Loucy (cell line): ENCODE data around the gene OLFM1.

Experiments used
- H2AFZ ChIP-seq: fragments of 200-600 bp; sonication (generic); 2 replicates; pipeline ENCODE4 v1.6.0; 2016; ENCODE audit warnings: antibody characterized with exemption, mild to moderate bottlenecking, low read length, moderate library complexity
- H3F3A ChIP-seq: fragments of 200-600 bp; 2 replicates; pipeline ENCODE4 v1.6.0; 2016; ENCODE audit warnings: antibody characterized with exemption, low read depth, mild to moderate bottlenecking
- H3K27me3 ChIP-seq: fragments of 200-600 bp; sonication (generic); 2 replicates; pipeline ENCODE4 v1.6.1; 2014; ENCODE audit warnings: low read length, mild to moderate bottlenecking; ENCODE audit not compliant: insufficient read depth, poor library complexity, severe bottlenecking
- H3K36me3 ChIP-seq: fragments of 200-600 bp; sonication (generic); 2 replicates; pipeline ENCODE4 v1.6.1; 2016; ENCODE audit warnings: low read length; ENCODE audit not compliant: insufficient read depth
- H3K4me1 ChIP-seq: fragments of 200-600 bp; sonication (generic); 2 replicates; pipeline ENCODE4 v1.5.1; 2014; ENCODE audit warnings: low read length, mild to moderate bottlenecking; ENCODE audit not compliant: insufficient read depth, poor library complexity, severe bottlenecking
- H3K4me2 ChIP-seq: fragments of 200-600 bp; sonication (generic); 2 replicates; pipeline ENCODE4 v1.6.0; 2014; ENCODE audit warnings: antibody characterized with exemption, low read length, low read depth, mild to moderate bottlenecking; ENCODE audit not compliant: poor library complexity, severe bottlenecking
- H3K4me3 ChIP-seq: fragments of 200-600 bp; sonication (generic); 2 replicates; pipeline ENCODE4 v1.5.1; 2014; ENCODE audit warnings: low read length, mild to moderate bottlenecking, mixed read lengths; ENCODE audit not compliant: poor library complexity, severe bottlenecking
- H3K79me2 ChIP-seq: fragments of 200-600 bp; sonication (generic); 2 replicates; pipeline ENCODE4 v1.6.1; 2014; ENCODE audit warnings: low read length; ENCODE audit not compliant: insufficient read depth
- H3K9ac ChIP-seq: fragments of 200-600 bp; sonication (generic); 2 replicates; pipeline ENCODE4 v1.6.0; 2014; ENCODE audit warnings: mild to moderate bottlenecking, low read depth, low read length, moderate library complexity; ENCODE audit not compliant: poor library complexity, severe bottlenecking
- H3K9me2 ChIP-seq: fragments of 200-600 bp; sonication (generic); replicated peaks from 2 replicates; pipeline ENCODE4 v1.6.1; 2016; ENCODE audit warnings: low read depth, low read length, mixed read lengths
- H3K9me3 ChIP-seq: fragments of 200-600 bp; sonication (generic); 2 replicates; pipeline ENCODE4 v1.6.1; 2014; ENCODE audit warnings: mild to moderate bottlenecking, antibody characterized with exemption, low read length, low read depth; ENCODE audit not compliant: insufficient read depth
- H4K20me1 ChIP-seq: fragments of 200-600 bp; sonication (generic); 2 replicates; pipeline ENCODE4 v1.6.0; 2014; ENCODE audit warnings: antibody characterized with exemption, low read length, mild to moderate bottlenecking; ENCODE audit not compliant: insufficient read depth, poor library complexity, severe bottlenecking
- EZH2phosphoT487 ChIP-seq: fragments of 200-600 bp; IDR thresholded peaks from 2 replicates; pipeline ENCODE4 v1.6.1; 2018; ENCODE audit warnings: antibody characterized with exemption, mild to moderate bottlenecking, moderate library complexity, borderline replicate concordance
- TF ChIP-seq, protein P1 (sequence below): fragments of 200-600 bp; sonication (generic); conservative IDR thresholded peaks from 2 replicates; pipeline ENCODE4 v1.5.1; 2014; ENCODE audit warnings: mild to moderate bottlenecking, antibody characterized with exemption, low read length

OLFM1 gene

DNA sequence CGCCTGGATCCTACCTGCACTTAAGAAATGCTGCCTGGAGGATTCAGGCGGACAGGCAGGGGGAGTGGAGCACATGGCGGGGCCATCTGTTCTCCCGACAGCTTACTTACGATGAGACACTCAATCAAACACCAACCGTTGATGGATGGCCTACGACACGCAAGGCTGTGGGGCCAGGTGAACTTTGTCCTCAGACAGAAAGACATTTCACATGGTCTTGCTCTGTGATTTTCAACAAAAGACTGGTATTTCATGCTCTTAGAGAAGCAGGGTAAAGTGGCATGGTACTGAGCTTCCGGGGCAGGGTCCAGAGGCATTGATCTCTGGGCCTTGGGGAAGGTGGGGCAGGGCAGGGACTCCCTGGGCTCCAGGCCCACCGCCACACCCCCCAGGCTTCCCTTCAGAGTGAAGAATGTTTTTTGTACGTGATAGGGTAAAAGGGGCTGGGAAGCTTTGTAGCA, 9.1 kb upstream of the OLFM1 start:
- Histone ChIP-seq H3K4me1 (no peaks in the 10 kb centered on the region), H3K27me3 (no peaks in the 10 kb centered on the region)
- TF ChIP-seq EZH2phosphoT487: no peak
- TF ChIP-seq, protein P1, sequence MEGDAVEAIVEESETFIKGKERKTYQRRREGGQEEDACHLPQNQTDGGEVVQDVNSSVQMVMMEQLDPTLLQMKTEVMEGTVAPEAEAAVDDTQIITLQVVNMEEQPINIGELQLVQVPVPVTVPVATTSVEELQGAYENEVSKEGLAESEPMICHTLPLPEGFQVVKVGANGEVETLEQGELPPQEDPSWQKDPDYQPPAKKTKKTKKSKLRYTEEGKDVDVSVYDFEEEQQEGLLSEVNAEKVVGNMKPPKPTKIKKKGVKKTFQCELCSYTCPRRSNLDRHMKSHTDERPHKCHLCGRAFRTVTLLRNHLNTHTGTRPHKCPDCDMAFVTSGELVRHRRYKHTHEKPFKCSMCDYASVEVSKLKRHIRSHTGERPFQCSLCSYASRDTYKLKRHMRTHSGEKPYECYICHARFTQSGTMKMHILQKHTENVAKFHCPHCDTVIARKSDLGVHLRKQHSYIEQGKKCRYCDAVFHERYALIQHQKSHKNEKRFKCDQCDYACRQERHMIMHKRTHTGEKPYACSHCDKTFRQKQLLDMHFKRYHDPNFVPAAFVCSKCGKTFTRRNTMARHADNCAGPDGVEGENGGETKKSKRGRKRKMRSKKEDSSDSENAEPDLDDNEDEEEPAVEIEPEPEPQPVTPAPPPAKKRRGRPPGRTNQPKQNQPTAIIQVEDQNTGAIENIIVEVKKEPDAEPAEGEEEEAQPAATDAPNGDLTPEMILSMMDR: no peak

DNA sequence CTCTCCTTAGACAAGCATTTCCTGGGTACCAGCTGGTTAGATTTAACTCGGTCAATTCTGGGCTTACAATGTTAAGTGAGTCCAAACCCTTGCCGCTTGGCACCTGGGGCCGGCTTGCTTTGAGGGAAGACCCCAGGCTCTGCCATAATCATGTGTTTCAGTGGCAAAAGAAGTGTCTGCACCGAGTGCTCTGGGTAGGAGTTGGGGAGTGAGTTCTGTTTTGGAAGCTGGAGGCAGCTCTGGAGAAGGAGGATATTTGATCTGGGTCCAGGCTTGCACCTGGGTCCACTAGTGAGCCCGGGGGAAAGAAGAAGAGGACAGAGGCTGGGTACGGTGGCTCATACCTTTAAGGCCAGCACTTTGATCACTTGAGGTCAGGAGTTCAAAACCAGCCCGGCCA, 8.4 kb upstream of the OLFM1 start:
- no peaks in the 10 kb centered on the region for H3K79me2 ChIP-seq
- H3K4me1 ChIP-seq: no peaks in the 10 kb centered on the region
- no peaks in the 10 kb centered on the region for H3K9me3 ChIP-seq
- H3K36me3 ChIP-seq: no peaks in the 10 kb centered on the region
- no peak overlapping the region for H3K4me2 ChIP-seq
- H2AFZ ChIP-seq: no peak overlapping the region
- no peaks in the 10 kb centered on the region for H4K20me1 ChIP-seq
- H3K9ac ChIP-seq: no peak overlapping the region
- H3K9me2 ChIP-seq: no peaks in the 10 kb centered on the region
- no peaks in the 10 kb centered on the region for H3K27me3 ChIP-seq
- H3F3A ChIP-seq: no peaks in the 10 kb centered on the region
- TF ChIP-seq, protein P1: no peak
- TF ChIP-seq EZH2phosphoT487: no peak
- no peak overlapping the region for H3K4me3 ChIP-seq

More for the DNA sequence above, 9.1 kb upstream of the OLFM1 start:
- Histone ChIP-seq H3K4me3 (no peak overlapping the region), H2AFZ (no peak overlapping the region), H3F3A (no peaks in the 10 kb centered on the region), H3K9me2 (no peaks in the 10 kb centered on the region), H3K9ac (no peak overlapping the region), H3K79me2 (no peaks in the 10 kb centered on the region), H3K9me3 (no peaks in the 10 kb centered on the region), H3K36me3 (no peaks in the 10 kb centered on the region), H3K4me2 (no peak overlapping the region), H4K20me1 (no peaks in the 10 kb centered on the region)

DNA sequence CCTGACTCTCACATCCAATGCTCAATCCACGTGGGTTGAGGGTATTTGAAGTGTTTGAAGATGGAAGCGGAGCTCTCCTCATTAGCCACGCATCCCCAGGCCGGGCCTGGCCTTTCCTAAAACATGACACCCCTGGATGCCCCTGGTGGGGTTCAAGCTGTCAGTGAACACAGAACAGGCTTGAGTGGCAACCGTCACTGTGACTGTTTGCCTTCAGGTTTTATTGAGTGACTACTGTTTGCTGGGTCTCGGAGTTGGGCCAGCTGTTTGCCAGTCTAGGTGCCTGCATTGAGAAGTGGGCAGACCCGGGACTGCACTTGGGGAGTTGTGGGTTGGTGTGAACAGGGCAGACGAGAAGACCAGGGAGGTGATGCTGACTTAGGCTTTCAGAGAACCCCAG, 7.8 kb upstream of the OLFM1 start:
- Histone ChIP-seq H3K9ac (no peak overlapping the region), H3K4me2 (no peak overlapping the region), H3K79me2 (no peaks in the 10 kb centered on the region), H3K9me2 (no peaks in the 10 kb centered on the region), H4K20me1 (no peaks in the 10 kb centered on the region), H3K9me3 (no peaks in the 10 kb centered on the region), H3F3A (no peaks in the 10 kb centered on the region), H3K36me3 (no peaks in the 10 kb centered on the region), H2AFZ (no peak overlapping the region), H3K4me1 (no peaks in the 10 kb centered on the region), H3K4me3 (no peak overlapping the region), H3K27me3 (no peaks in the 10 kb centered on the region)
- no peak for TF ChIP-seq EZH2phosphoT487
